ENCODE results near the gene CPSF4L.
"Not testable (repeated sequence)": the region's sequence is repeated elsewhere in the genome, so short reads cannot be mapped to it uniquely, and the experiment has no call there.

CPSF4L gene

GRCh38 chr17:73261617-73261951 is at the start of gene CPSF4L:
TSS of gene CPSF4L (minus strand) at chr17:73261880. CDS start at chr17:73261818, 62 bp downstream.
- no peak for DNase-seq

GRCh38 chr17:73311428-73311780 is 49.7 kb upstream of the CPSF4L start:
- DNase-seq: no peak

- no peak for DNase-seq
Observed at GRCh38 chr17:73309727-73310596, 48.3 kb upstream of the CPSF4L start.

GRCh38 chr17:73308959-73309358 is 47.3 kb upstream of the CPSF4L start:
- DNase-seq: not testable (repeated sequence)

GRCh38 chr17:73308017-73308823 is 46.5 kb upstream of the CPSF4L start:
- DNase-seq: no peak

GRCh38 chr17:73307130-73307529 is 45.5 kb upstream of the CPSF4L start:
- DNase-seq: no peak

GRCh38 chr17:73305845-73306836 is 44.5 kb upstream of the CPSF4L start:
- no peak for DNase-seq

GRCh38 chr17:73304971-73305812 is 43.5 kb upstream of the CPSF4L start:
- DNase-seq: no peak

- no peak for DNase-seq
Observed at GRCh38 chr17:73304438-73304837, 42.8 kb upstream of the CPSF4L start.

- DNase-seq: no peak
Observed at GRCh38 chr17:73302189-73302588, 40.5 kb upstream of the CPSF4L start.

GRCh38 chr17:73301369-73301768 is 39.7 kb upstream of the CPSF4L start:
- DNase-seq: no peak

- DNase-seq: no peak
Observed at GRCh38 chr17:73300392-73300791, 38.7 kb upstream of the CPSF4L start.

- DNase-seq: no peak
Observed at GRCh38 chr17:73297934-73298861, 36.5 kb upstream of the CPSF4L start.

- no peak for DNase-seq
Observed at GRCh38 chr17:73293480-73293911, 31.8 kb upstream of the CPSF4L start.

- no peak for DNase-seq
Observed at GRCh38 chr17:73293031-73293430, 31.4 kb upstream of the CPSF4L start.

- no peak for DNase-seq
Observed at GRCh38 chr17:73292031-73292531, 30.4 kb upstream of the CPSF4L start.

- no peak for DNase-seq
Observed at GRCh38 chr17:73291260-73291801, 29.7 kb upstream of the CPSF4L start.

GRCh38 chr17:73290399-73291259 is 28.9 kb upstream of the CPSF4L start:
- no peak for DNase-seq
